ENCODE results near the gene SLC22A23.

The SLC22A23 gene

GRCh38 chr6:3314621-3315467, 142.0 kb downstream of the SLC22A23 start:
- no peak for DNase-seq

GRCh38 chr6:3314176-3314575, 142.7 kb downstream of the SLC22A23 start:
- DNase-seq, result no peak

GRCh38 chr6:3312604-3313231, 144.1 kb downstream of the SLC22A23 start:
- peak; percentile 44 for DNase-seq

- no peak for DNase-seq
These were observed 145.0 kb downstream of the SLC22A23 start for GRCh38 chr6:3311826-3312225.

- DNase-seq, result no peak
These were observed 146.1 kb downstream of the SLC22A23 start for GRCh38 chr6:3310703-3311102.

GRCh38 chr6:3310051-3310448, 146.8 kb downstream of the SLC22A23 start:
- no peak for DNase-seq

GRCh38 chr6:3309391-3310050, 147.3 kb downstream of the SLC22A23 start:
- no peak for DNase-seq

GRCh38 chr6:3308106-3308505, 148.7 kb downstream of the SLC22A23 start:
- no peak for DNase-seq

GRCh38 chr6:3307436-3307835, 149.4 kb downstream of the SLC22A23 start:
- no peak for DNase-seq

- no peak for DNase-seq
These were observed 150.0 kb downstream of the SLC22A23 start for GRCh38 chr6:3306848-3307247.

- no peak for DNase-seq
These were observed 151.0 kb downstream of the SLC22A23 start for GRCh38 chr6:3305831-3306230.

GRCh38 chr6:3305216-3305565, 151.7 kb downstream of the SLC22A23 start:
- DNase-seq, result no peak

GRCh38 chr6:3304500-3305215, 152.2 kb downstream of the SLC22A23 start:
- no peak for DNase-seq

GRCh38 chr6:3303795-3304411, 152.9 kb downstream of the SLC22A23 start:
- DNase-seq, result no peak

- DNase-seq, result no peak
These were observed 155.3 kb downstream of the SLC22A23 start for GRCh38 chr6:3301506-3301905.

- DNase-seq, result no peak
These were observed 157.6 kb downstream of the SLC22A23 start for GRCh38 chr6:3299221-3299620.

- DNase-seq, result no peak
These were observed 158.9 kb downstream of the SLC22A23 start for GRCh38 chr6:3297909-3298308.

- DNase-seq, result no peak
These were observed 159.8 kb downstream of the SLC22A23 start for GRCh38 chr6:3297006-3297405.

GRCh38 chr6:3296537-3296936, 160.3 kb downstream of the SLC22A23 start:
- no peak for DNase-seq

- DNase-seq, result no peak
These were observed 160.8 kb downstream of the SLC22A23 start for GRCh38 chr6:3296078-3296477.

- DNase-seq, result peak; percentile 72
These were observed 161.7 kb downstream of the SLC22A23 start for GRCh38 chr6:3294921-3295871.

GRCh38 chr6:3294396-3294795, 162.5 kb downstream of the SLC22A23 start:
- no peak for DNase-seq

All from eye (tissue), 1 donor.